DMS53 (cell line): ENCODE measurements around the gene TCTN2.

Experiments
- DNase-seq: peaks from one replicate; lab custom pipeline; 2025; lab: John Stamatoyannopoulos, UW

TCTN2 gene

GRCh38 chr12:123741937-123742572, 71.1 kb downstream of the TCTN2 start:
- DNase-seq: no peak

DNA sequence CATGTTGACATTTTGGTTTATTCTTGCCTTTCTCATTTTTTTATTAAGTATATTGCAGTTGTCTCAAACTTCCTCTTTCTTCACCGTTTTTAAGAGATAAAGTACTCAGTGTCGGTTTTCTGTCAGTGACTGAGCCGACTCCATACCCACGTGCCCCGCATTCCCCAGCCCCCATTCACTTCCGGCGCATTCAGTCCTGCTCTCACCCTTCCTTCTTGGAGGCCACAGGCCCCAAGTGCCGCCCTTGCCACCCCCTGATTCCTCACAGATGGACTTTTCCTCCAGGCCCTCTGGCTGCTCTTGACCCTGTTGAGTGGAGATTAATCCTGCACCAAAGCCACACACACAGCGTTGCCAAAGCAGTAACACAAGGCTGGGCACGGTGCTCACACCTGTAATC, 72.1 kb downstream of the TCTN2 start:
- DNase-seq: no peak

GRCh38 chr12:123744836-123745235, 73.9 kb downstream of the TCTN2 start:
- no peak for DNase-seq

- DNase-seq: no peak
Measured at GRCh38 chr12:123747309-123747708, 76.4 kb downstream of the TCTN2 start.

DNA sequence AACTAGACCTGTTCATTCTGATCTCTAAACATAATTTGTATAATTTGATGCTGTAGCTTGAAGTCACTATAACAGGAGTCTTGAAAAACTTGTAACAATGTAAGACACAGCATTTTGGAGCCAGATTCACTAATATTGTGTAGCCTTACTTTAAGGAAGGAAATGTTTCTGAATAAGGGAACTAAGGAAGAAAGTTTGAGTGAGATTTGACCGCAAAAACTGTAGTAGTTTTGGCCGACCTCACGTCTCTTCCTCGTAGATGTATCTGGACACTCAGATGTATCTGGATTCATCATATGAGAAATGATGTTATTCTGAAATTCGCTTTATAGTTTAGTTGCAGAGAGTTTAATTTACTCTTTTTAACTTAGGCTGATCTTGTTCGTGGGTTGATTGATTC, 77.2 kb downstream of the TCTN2 start:
- no peak for DNase-seq

GRCh38 chr12:123748661-123749060, 77.7 kb downstream of the TCTN2 start:
- DNase-seq: no peak

DNA sequence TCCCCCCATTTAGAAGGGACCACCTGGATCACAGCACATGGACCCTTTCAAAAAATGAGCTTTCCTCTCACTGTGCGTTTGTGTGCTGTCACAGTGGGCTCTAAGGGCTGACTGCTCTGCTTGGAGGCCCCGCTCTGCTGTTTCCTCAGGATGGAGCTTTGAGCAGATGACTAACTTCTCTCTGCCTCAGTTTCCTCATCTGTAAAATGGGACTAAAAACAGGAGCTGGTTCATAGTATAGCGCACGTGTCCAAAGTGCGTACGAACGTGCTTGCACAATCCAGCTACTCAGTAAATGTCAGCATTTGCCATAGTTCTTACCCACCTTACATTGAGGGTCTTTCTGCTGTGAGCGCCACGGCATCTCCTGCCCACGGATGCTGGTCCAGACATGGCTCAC, 78.4 kb downstream of the TCTN2 start:
- no peak for DNase-seq

DNA sequence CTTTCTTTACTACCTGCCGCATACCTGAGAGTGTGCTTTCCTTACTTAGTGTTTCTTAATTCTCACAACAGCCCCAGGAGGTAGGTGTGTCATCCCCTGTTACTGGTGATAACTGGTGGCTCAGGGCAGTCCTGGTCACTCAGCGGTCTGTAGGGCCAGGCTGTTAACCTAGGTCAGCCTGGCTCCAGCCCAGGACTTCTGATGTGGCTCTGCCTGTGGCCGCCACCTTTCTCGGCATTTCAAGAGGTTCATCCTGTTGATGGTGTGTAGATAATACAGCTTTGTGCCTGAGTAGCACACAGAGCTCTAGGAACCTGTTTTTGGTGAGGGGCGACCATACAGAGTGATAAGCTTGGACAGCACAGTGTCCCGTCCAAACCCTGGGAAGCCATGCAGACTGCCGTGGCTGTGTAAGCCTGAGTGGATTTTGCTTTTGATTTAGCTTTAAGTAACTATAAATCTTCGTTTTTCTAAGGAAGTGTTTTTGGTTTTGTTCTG, 79.3 kb downstream of the TCTN2 start:
- no peak for DNase-seq

- no peak for DNase-seq
Measured at GRCh38 chr12:123752046-123752445, 81.1 kb downstream of the TCTN2 start.

GRCh38 chr12:123754041-123754772, 83.3 kb downstream of the TCTN2 start:
- DNase-seq: no peak

DNA sequence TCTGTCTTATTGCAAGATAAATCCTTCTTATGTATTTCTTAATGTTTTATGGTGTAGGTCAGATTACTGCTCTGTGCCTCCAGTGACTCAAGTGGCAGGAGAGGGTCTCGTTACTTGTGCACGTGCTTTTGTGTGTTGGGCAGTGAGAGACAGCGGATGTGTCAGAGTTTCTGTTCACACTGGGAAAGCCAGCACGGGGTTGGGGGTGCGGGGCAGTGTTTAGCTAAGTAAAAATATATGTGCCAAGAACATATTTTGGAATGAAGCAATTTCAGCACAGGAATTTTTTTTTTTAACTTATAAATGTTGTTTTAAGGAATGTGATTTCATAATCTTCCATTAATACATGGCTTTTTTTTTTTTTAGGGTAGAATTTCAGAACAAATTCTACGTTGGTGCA, 86.6 kb downstream of the TCTN2 start:
- no peak for DNase-seq
